ENCODE data around the gene FRG1.

DNA sequence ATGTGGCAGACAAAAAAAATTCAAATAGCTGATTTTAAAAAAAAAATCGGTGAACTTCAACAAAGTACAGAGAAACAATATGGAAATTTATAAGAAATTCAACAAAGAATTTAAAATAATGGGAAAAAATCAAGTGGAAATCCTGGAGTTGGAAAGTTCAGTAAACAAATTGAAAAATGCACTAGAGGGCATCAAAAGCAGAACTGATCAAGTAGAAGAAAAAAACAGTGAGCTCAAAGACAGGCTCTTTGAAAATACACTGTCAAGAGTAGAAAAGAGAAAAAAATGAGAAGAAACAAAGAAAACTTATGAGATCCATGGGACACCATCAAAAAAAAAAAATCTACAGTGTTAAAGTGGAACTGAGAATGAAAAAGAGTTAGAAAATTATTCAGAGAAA lies 19.6 kb upstream of the FRG1 start:
- TF ChIP-seq, protein P1, sequence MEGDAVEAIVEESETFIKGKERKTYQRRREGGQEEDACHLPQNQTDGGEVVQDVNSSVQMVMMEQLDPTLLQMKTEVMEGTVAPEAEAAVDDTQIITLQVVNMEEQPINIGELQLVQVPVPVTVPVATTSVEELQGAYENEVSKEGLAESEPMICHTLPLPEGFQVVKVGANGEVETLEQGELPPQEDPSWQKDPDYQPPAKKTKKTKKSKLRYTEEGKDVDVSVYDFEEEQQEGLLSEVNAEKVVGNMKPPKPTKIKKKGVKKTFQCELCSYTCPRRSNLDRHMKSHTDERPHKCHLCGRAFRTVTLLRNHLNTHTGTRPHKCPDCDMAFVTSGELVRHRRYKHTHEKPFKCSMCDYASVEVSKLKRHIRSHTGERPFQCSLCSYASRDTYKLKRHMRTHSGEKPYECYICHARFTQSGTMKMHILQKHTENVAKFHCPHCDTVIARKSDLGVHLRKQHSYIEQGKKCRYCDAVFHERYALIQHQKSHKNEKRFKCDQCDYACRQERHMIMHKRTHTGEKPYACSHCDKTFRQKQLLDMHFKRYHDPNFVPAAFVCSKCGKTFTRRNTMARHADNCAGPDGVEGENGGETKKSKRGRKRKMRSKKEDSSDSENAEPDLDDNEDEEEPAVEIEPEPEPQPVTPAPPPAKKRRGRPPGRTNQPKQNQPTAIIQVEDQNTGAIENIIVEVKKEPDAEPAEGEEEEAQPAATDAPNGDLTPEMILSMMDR (IDR thresholded peaks at IDR 0.05), result no peak
- no peak for TF ChIP-seq POLR2A (IDR thresholded peaks at IDR 0.05)

Measured in adrenal gland (tissue), 5 donors.